GM19397 (cell line): Measurements from ENCODE around the gene IFI16.
"Not testable (repeated sequence)": the region's sequence is repeated elsewhere in the genome, so short reads cannot be mapped to it uniquely, and the experiment has no call there.

Source experiments
- ATAC-seq: cut with Tn5 transposase; IDR thresholded peaks from one replicate; pipeline ENCODE4 v1.9.1; 2021; ENCODE audit warnings: mild to moderate bottlenecking, moderate library complexity; ENCODE audit not compliant: unreplicated experiment

Gene IFI16

GRCh38 chr1:159091180-159091560 is 81.5 kb downstream of the IFI16 start:
- no peak for ATAC-seq

DNA sequence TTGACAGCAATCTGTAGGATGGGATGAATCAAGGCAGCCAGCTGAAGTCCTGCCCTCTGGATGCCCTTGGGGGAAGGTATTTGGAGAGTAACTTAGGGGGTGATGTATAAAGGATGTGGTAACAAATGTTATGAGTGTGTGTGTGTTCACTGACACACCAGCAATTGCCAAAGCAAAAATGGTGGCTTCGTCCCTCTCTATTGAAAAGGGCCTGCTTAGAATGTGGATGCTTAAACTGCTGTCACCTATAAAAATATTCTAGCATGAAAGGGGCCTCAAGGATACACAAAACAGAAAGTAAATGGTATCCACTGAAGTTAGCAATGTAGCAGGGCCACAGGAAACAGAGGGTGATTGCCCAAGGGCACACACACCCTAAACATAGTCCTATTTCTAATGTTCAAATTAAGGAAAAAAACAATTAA is 81.9 kb downstream of the IFI16 start:
- ATAC-seq, result no peak

- ATAC-seq, result no peak
Observed at GRCh38 chr1:159092036-159092760, 82.5 kb downstream of the IFI16 start.

- ATAC-seq, result no peak
Observed at GRCh38 chr1:159098596-159098995, 88.9 kb downstream of the IFI16 start.

DNA sequence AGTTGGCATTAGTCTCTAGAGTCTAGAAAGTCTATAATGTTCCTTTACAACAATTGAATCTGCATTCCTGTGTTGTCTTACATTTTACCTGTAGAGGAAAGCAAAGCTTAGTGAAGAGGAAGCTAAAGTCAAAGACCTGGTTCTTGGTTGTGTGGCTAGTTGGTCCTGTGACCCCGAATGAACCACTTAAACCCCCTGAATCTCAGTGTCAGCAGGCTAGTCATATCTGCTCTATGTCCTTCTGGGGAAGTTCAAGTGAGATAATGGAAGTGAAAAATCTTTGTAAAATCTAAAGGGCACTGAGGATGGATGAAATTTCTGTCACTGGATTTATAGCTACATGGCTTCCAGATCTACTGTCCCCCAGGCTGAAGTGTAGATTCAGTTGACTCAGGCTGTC is 90.9 kb downstream of the IFI16 start:
- ATAC-seq, result no peak

DNA sequence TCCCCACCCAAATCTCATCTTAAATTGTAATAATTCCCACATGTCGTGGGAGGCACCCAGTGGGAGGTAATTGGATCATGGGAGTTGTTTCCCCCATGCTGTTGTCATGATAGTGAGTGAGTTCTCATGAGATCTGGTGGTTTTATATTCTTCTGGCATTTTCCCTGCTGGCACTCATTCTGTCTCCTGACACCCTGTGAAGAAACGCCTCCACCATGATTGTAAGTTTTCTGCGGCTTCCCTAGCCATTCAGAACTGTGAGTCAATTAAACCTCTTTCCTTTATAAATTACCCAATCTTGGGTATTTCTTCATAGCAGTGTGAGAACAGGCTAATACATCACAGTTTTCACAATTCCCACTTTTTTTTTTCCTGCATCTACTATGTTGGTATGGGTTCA is 93.3 kb downstream of the IFI16 start:
- not testable (repeated sequence) for ATAC-seq
